NCI-H2227 (cell line): Measurements from ENCODE around the gene MERTK.

Experiments
- DNase-seq: peaks from one replicate; lab custom pipeline; 2025; ENCODE audit not compliant: unreplicated experiment; lab: John Stamatoyannopoulos, UW

MERTK gene

DNA sequence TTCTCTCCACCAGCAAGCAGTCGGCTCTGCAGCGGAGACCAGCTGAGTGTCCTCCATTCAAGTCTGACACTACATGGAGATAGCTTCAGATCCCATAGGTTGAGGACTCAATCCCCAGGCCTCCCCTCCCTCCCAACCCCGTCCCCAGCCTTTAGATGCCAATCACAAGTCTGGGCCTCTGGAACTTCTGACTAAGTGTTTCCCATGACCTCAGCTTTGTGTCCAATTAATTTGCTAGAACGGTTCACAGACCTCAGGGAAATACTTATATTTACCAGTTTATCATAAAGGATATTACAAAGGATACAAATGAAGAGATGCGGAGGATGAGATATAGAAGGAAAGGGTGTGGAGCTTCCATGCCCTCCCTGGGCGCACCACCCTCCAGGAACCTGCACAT, 77.4 kb downstream of the MERTK start:
- DNase-seq = no peak

DNA sequence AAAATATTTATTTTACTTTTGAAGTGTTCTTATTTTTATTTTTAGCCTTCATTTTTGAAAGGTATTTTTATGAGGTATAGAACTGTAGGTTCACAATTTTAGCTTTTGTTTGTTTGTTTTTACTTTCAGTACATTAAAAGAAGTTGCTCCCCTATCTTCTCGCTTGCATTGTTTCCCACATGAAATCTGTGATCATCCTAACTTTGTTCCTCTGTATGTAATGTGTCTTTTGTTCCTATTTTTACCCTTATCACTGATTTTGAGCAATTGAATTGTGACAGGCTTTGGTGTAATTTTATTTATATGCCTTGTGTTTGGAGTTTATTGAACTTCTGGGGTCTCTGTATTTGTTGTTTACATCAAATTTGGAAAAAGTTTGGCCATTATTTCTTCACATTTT, 78.8 kb downstream of the MERTK start:
- no peak for DNase-seq

DNA sequence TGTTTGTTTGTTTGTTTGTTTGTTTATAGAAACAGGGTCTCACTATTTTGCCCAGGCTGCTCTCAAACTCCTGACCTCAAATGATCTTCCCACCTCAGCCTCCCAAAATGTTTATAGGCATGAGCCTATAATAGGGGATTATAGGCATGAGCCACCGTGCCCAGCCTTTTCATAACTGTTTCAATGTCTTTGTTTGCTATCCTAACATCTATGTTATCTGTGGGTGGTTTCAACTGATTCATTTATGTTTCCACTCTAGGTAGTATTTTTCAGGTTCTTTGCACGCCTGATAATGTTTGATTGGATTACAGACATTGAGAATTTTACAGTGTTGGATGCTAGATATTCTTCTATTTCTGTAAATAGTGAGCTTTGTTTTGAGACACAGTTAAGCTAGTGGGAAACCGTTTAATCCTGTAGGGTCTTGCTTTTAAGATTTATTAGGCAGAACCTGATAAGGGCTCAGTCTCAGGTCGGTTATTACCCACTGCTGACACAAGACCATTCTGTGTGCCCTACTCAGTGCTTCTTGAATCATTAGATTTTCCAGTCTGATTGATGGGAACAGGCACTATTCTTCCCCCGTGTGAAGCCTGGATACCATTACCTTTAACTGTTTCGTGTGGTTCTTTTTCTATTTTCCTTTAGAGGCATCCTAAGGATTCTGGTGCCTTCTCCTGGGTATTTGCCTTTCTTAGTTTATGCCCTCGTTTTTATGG, 80.2 kb downstream of the MERTK start:
- no peak for DNase-seq

GRCh38 chr2:111981666-111982065, 83.3 kb downstream of the MERTK start:
- no peak for DNase-seq

DNA sequence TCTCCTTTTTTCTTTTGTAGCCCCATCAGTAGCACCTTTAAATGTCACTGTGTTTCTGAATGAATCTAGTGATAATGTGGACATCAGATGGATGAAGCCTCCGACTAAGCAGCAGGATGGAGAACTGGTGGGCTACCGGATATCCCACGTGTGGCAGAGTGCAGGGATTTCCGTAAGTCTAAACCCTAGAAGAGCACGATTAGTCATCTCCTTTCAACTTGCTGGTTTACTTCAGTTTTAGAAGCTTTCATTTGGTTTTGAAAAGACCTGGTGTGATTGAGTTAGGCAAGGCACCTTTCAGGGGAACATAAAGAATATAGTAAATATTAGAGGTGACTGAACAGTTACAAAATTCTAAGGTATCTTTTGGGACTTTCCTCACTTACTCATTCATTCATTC, 84.4 kb downstream of the MERTK start:
- DNase-seq = no peak

DNA sequence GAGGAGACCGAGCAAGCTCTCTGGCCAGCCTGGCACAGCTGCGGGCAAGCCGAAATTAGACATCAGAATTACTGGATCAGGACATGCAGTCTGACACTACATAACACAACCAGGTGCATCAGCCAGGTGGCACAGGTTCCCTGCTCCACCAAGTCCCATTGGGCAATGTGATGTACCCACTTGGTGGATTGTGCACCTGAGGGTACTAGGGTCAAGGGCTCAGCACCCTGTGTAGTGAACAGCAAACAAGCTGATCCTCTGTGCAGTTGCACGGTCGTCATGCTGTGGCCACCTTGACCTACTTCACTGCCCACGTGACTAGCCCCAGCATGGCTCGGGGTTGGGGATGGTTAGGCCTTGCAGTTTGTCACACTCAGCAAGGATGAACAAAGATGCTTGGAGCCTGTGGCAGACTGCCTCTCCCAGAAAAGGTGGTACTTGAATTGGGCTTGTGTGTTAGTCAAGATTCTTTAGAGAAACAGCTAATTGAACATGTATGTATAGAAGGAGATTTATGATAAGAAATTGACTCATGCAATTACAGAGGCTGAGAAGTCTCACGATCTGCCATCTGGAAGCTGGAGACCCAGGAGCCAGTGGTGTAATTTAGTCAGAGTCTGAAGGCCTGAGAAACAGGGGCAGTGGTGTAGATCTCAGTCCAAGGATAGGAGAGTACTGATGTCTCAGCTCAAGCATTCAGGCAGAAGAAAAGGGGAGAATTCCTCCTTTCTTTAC, 85.2 kb downstream of the MERTK start:
- DNase-seq = no peak

DNA sequence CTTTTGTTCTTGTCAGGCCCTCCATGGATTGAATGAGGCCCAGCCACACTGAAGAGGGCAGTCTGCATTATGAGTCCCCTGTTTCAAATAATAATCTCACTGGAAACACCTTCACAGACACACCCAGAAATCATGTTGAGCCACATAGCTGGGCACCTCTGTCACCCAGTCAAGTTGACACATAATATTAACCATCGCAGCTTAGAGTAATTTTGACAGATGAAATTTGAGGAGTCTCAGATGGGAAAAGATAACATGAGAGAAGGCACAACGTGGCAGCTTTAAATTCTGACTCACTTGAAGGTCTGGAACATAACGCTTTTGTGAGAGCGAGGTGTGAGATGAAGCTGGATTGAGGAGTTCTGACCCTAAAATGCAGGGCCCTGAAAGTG, 85.8 kb downstream of the MERTK start:
- DNase-seq = no peak

- DNase-seq = no peak
Measured at GRCh38 chr2:111985514-111985913, 87.1 kb downstream of the MERTK start.

DNA sequence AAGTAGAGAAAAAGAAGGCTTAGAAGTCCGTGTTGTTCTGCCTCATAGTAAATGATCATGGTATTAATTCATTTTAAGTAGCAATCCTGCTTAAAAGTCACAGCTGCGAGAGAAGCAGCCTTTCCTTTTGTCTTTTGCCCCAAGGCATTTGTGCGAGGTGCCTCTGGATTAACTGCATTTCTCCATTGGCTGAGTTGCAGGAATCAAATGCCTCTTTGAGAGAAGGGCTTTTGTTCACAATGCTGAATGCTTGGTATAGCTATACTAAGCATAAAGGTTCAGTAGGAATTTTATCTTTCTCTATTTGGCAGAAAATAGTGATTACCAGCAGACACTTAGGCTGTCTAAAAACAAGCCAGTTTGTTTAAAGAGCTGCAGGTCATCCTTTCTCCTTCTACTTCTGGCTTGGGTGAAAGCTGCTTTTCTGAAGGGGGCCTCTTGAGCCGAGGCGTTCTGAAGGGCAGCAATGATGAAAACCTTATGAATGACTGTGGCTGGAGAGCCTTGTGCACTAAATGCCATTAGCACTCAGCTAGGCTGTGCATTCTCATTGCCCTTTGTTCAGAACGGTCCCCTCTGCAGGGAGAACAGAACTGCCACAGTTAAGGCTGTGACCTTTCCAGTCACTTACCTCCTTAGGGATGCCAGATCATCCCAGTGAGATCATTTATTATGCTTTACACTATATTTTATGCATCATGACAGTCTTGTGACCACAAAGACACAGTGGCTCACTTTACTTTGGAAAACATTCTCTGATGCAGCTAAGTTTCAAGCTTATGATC, 87.9 kb downstream of the MERTK start:
- DNase-seq = peak; percentile 75

GRCh38 chr2:111990375-111990774, 92.0 kb downstream of the MERTK start:
- no peak for DNase-seq

GRCh38 chr2:111990856-111991255, 92.4 kb downstream of the MERTK start:
- DNase-seq = no peak

DNA sequence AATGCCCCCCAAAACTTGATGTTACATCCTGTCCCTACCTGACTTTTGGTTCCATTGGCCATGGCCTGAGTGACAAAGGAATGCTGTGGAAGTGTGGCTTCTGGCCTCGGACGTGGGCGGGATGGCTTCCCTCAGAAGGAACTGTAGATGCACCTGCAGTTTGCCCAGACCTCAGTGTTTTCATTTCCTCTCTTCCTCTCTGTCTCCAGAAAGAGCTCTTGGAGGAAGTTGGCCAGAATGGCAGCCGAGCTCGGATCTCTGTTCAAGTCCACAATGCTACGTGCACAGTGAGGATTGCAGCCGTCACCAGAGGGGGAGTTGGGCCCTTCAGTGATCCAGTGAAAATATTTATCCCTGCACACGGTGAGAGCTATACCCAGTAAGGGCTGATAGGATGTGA, 95.6 kb downstream of the MERTK start:
- no peak for DNase-seq

DNA sequence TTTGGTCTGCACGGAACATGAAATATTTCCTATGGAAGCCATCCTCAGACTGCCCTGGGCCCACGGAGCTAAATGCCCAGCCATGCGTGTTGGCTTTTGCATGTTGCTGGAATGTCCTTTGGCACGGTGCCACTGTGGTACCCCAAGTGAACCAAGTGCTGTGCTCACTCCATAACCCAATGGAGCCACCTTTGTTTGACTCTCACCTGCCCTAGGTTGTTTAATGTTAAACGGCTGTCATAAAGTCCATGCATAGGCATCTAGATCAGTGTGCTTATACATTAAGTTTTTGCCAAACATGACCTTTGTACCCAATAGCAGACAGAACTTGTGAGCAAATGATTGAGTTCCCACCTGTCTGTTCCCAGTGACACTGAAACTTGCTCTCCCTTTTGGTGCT, 96.7 kb downstream of the MERTK start:
- DNase-seq = no peak

GRCh38 chr2:111999809-112000208, 101.4 kb downstream of the MERTK start:
- no peak for DNase-seq

DNA sequence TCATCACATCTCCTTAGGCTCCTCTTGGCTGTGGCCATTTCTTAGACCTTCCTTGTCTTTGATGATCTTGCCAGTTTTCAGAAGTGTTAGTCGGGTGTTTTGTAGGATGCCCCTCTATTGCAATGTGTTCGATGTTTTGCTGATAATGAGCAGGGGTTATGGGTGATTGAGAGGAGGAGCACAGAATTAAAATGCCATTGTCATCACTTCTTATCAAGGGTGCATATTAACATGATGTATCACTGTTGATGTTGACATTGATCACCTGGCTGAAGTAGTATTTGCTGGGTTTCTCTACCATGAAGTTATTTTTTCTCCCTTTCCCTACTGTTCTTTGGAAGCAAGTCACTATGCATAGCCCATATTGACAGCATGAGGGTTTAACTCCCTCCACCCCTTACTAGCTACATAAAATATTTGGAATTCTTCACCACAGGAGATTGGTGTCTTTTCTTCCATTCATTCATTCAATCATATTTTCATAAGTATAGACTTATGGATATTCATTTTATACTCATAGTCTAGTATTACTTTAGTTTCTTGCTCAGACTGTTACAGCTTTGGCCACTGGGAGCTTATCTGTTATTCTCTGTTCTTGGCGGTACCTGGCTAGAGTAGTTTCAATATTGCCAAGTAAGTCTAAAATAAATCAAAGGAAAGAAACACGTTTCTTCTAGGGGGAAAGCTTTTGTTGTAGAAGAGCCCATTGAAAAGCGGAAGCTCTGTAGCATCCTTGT, 102.2 kb downstream of the MERTK start:
- DNase-seq = no peak

GRCh38 chr2:112001136-112001715, 102.8 kb downstream of the MERTK start:
- DNase-seq = no peak

GRCh38 chr2:112001942-112002341, 103.5 kb downstream of the MERTK start:
- no peak for DNase-seq

DNA sequence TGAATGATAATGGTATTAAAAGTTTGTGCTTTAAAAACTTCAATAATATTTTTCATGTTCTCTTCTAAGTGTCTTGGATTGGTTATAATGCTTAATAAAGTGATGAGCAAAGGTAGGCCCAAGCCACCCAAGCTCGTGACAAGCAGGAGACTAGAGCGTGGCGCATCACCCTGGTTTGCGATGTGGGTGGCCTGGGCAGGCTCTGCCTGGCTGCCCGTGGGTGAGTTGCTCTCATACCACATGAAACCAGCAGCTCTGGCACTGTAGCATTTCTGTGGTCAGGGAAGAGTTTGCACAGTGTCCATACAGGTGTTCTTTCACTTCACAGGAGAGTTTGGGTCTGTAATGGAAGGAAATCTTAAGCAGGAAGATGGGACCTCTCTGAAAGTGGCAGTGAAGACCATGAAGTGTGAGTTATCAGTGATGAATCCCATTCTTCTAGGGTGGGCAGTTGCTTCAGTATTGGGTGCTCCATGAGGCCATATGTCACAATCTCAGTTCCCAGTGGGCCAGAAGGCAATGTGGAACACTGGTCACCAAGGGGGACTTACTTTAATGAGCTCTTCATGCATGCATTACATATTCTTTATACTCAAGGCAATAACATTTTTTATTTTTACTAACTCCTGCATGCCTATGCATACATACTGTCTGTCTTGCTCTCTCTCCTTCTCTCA, 105.3 kb downstream of the MERTK start:
- DNase-seq = no peak

DNA sequence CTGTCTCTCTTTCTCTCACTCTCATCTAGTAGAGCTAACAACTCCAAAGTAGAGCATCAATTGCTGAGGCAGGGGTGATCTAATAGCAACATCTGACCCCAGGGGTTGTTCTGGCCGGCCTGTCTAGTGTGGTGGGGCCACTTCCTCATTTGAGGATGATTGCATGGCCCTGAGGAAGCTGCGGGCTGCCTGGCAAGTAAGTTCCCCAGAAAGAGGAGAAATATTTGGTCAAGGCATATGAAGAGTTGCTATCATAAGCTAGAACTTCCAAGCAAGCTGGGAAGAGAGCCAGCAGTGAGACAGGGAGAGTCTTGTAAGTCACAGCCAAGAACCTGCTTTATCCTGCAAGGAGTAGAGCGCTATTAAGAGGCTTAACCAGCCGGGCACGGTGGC, 105.8 kb downstream of the MERTK start:
- no peak for DNase-seq

DNA sequence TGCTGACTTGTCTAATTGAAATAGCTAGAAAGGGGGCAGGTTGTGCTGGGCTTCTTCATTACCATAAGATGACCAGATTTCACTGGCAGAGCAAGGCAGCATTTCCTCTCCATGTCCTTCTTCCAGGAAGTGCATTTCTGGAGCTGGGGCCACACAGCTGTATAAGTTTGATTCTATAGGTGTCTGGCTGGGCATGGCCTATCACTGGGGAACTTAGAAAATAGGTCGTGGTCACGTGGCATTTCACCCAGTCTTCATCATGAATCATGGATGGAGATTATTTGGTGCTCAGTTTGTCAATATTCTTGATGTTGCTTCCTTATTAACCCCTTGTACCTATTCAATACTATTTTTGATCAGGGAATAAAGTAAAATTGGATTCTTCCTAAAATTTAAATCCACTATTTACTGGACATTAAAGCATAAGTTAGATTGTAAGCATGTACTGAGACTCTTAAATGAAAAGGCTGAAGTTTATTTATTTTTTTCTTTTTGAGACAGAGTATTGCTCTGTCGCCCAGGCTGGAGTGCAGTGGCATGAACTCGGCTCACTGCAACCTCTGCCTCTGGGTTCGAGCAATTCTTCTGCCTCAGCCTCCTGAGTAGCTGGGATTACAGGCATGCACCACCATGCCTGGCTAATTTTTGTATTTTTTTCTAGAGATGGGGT, 107.1 kb downstream of the MERTK start:
- DNase-seq = no peak
